ENCODE results near the gene PDE9A.

Gene PDE9A

DNA sequence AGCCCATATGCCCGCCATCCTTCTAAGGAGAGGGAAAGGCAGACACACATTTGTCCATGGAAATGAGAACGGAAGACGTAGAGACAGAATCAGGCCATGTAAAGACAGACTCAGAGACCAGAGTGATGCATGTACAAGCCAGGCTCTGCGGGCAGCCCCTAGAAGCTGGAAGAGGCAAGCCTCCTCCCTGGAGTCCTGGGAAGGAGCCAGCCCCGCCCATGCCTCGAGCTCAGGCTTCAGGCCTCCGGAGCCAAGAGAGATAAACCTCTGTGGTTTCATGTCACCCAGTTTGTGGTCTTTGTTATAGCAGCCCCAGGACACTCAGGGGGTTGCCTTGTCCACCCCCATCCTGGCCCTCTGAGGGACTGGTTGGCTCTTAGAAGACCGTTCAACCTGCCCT lies 11.6 kb downstream of the PDE9A start:
- no peak for FAIRE-seq
- TF ChIP-seq, protein P1, sequence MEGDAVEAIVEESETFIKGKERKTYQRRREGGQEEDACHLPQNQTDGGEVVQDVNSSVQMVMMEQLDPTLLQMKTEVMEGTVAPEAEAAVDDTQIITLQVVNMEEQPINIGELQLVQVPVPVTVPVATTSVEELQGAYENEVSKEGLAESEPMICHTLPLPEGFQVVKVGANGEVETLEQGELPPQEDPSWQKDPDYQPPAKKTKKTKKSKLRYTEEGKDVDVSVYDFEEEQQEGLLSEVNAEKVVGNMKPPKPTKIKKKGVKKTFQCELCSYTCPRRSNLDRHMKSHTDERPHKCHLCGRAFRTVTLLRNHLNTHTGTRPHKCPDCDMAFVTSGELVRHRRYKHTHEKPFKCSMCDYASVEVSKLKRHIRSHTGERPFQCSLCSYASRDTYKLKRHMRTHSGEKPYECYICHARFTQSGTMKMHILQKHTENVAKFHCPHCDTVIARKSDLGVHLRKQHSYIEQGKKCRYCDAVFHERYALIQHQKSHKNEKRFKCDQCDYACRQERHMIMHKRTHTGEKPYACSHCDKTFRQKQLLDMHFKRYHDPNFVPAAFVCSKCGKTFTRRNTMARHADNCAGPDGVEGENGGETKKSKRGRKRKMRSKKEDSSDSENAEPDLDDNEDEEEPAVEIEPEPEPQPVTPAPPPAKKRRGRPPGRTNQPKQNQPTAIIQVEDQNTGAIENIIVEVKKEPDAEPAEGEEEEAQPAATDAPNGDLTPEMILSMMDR (IDR thresholded peaks at IDR 0.05; ENCODE audit: insufficient read depth, missing control alignments) = no peak
- no peak for DNase-seq (ENCODE audit: insufficient read length, low spot score)

DNA sequence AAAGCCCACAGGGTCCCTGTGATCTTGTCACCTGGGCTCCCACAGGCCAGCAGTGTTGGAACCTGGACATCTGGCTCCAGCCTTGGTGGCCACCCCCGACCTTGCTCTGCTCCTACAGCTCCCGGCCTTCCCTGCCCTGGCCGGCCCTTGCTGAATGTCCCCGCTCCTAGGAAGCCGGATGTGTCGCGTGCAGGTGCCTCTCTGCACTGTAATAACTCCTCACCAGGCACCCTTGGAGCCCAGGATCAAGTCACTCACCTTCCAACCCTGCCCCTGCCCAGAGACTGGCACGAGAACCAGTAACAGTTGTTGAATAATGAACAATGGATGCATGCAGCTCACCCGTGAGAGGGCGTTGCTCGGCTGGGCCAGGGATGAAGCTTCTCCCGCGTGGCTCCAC lies 12.1 kb downstream of the PDE9A start:
- FAIRE-seq = no peak

DNA sequence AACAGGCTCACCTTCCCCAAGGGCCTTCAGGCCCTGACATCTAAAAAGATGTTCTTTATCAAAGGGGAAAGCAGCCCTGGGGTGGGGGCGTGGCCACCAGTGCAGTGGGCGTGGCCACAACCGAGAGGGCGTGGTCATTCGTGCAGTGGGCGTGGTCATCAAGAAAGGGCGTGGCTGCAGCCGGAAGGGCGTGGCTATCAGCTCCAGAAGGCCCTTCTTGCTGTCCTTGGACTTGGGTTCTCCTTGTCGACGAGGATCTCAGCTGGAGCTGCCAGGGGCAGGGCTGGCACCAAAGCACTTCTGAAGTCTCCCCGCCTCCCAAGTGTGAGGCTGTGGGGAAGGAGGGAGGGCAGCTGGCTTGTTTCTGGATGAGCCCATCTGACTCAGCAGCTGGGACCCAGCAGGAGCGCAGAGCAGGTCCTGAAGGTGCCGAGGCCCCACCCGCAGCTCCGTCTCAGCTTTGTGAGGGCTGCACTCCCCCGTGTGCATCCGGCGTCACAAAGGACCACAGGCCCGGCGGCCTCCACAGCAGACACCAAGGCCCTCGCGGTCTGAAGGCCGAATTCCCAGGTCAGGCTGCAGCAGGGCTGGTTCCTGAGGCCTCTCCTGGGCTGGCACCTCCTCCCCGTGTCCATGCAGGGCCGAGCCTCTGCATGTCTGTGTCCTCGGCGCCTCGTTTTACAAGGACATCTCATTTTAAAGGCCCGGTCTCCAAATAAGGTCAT lies 12.8 kb downstream of the PDE9A start:
- TF ChIP-seq, protein P1 (IDR thresholded peaks at IDR 0.05; ENCODE audit: insufficient read depth, missing control alignments) = no peak
- FAIRE-seq (no peak), DNase-seq (ENCODE audit: insufficient read length, low spot score) (no peak)

More for the DNA sequence above, 12.1 kb downstream of the PDE9A start:
- no peak for DNase-seq (ENCODE audit: insufficient read length, low spot score)
- TF ChIP-seq, protein P1 (IDR thresholded peaks at IDR 0.05; ENCODE audit: insufficient read depth, missing control alignments) = no peak

DNA sequence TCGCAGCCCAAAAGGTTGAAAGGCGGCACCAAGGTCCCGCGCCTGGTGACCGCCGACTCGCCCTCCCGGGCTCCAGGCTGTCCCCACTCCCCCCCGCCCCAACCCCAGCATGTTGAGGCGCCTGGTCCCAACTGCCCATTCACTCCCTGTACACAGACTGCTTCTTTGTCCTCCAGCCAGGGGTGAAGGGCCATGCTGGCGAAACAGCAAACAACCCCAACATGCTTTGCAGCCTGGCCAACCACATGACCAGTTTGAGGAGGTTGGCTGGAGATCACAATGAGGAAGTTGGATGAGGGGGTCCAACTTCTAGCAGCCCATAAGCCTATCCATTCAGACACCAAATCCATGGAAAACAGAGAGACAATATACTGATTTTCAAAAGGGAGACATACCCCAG lies 13.5 kb downstream of the PDE9A start:
- FAIRE-seq (no peak), DNase-seq (ENCODE audit: insufficient read length, low spot score) (no peak)
- TF ChIP-seq, protein P1 (IDR thresholded peaks at IDR 0.05; ENCODE audit: insufficient read depth, missing control alignments) = no peak

DNA sequence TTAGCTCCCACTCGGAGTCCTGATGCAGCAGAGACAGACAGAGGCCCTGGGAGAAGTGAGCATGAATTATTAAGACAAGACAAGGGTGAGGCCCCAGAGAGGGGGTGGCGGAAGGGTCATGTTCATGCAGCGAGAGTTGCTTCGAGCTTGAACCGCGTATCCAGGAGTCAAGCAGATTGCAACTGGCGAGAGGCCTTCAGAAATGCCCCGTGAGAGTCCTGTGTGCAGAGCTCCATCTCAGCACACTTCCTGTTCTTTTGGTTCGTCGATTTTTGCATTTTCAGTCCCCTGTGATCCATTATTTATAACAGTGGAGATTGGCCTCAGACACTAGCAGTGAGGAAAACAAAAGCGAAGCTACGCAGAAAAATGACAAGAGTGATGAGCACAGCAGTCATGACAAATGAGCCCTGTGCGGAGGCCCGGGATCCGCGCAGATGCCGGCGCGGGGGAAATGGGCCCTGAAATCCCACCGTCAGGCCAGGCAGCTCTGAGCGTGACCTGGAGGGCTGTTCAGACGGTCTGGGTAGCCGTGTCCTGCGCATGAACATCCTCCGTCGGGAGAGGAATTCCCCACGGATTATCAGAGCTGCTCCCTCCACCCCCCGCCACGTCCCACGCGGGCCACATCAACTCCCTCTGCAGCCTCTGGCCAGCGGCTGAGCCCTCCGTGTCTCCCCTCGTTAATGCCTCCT lies 15.0 kb downstream of the PDE9A start:
- TF ChIP-seq, protein P1 (IDR thresholded peaks at IDR 0.05; ENCODE audit: insufficient read depth, missing control alignments) = no peak
- DNase-seq (ENCODE audit: insufficient read length, low spot score) (no peak), FAIRE-seq (no peak)

DNA sequence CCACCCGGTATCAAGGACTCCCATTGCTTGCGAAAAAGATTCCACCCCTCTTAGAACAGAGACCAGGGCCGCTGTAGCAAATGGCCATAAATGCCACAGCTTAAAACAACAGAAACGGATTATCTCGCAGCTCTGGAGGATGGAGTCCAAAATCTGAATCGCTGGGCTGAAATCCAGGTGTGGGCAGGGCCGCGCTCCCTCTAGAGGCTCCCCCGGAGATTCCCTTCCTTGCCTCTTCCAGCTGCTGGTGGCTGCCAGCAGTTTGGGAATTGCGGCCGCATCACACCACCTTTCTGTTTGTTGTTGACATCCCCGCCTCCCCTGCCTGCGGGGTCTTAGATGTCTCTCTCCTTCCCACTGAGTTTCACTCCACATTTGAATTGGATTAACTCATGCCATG lies 15.6 kb downstream of the PDE9A start:
- FAIRE-seq = no peak
- no peak for DNase-seq (ENCODE audit: insufficient read length, low spot score)
- TF ChIP-seq, protein P1 (IDR thresholded peaks at IDR 0.05; ENCODE audit: insufficient read depth, missing control alignments) = peak; percentile 55

All from D721Med (cell line).